Kidney epithelial cell (primary cell): ENCODE measurements around the gene HEMK1. TPM values are rescaled to one million over a fixed set of nuclear protein-coding genes. Genes with fewer than 3 reads are reported as not detected.

Source experiments
- DNase-seq: peaks from one replicate; pipeline ENCODE4 v3.0.0-alpha.2; 2010; ENCODE audit warnings: low read depth
- H3K27me3 ChIP-seq: 2 replicates; pipeline ENCODE4 v1.6.0; 2011; ENCODE audit warnings: low read length; ENCODE audit not compliant: control insufficient read depth, insufficient read depth
- H3K36me3 ChIP-seq: 2 replicates; pipeline ENCODE4 v1.5.1; 2011; ENCODE audit warnings: low read length; ENCODE audit not compliant: control insufficient read depth, insufficient read depth
- H3K4me3 ChIP-seq: 2 replicates; pipeline ENCODE4 v1.5.1; 2011; ENCODE audit warnings: low read depth, mild to moderate bottlenecking, control low read depth, low read length
- CTCF ChIP-seq: IDR thresholded peaks from 2 replicates; pipeline ENCODE4 v1.5.1; 2011; ENCODE audit warnings: mild to moderate bottlenecking, moderate library complexity, low read length, control low read depth, inconsistent platforms; ENCODE audit not compliant: insufficient read depth, poor library complexity, severe bottlenecking
- total RNA-seq: library from RNA; depleted of rRNA; stranded (reverse); fragments of >200 nt; gene quantifications from 2 replicates; pipeline ENCODE4 v1.2.3, GENCODE V29; 2015

The HEMK1 gene
- total RNA-seq, 1 donor from 2014 or later: 15.6 TPM

- no peak for TF ChIP-seq CTCF
- DNase-seq: no peak
Measured at GRCh38 chr3:50551054-50551659, 18.2 kb upstream of the HEMK1 start.

DNA sequence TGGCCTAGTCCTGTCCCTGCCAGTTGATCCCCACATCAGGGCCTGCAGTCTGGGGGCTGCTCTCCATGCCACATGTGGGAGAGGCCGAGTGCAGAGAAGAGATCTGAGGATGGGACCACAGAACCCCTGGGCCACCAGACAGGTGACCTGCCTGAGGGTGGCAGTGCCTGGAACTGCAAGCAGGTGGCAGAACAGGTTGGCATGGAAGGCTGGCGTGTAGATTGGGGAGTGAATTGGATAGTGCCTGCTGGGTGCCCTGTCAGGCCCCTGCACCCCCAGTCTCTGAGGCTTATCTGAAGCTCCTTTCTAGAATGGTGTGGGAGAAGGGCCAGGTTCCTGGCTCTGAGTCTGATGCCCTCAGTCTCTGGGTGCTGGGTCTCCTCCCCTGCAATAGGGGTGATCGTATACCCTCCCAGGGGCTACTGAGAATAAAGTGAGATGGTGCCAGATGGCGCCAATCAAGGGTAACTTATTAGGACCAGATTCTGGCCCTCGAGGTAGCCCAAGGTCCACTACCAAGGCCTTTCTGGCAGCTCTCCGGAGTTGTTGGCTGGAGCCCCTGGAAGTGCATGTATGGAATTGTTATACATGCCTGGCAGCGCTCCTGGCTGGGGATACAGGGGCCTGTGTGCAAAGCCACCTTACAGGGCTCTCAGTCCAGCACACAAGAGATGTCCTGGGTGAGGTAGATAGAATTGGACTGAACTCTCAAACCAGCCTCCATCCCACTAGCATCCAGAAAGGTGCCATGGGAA lies 17.5 kb upstream of the HEMK1 start:
- peaks cover 15% of the 10 kb centered on the region for H3K27me3 ChIP-seq
- H3K36me3 ChIP-seq: no peaks in the 10 kb centered on the region
- DNase-seq: no peak
- TF ChIP-seq CTCF: peak; percentile 7
- H3K4me3 ChIP-seq: no peak overlapping the region

More at GRCh38 chr3:50551054-50551659, 18.2 kb upstream of the HEMK1 start:
- no peak overlapping the region for H3K4me3 ChIP-seq
- H3K27me3 ChIP-seq: peaks cover 15% of the 10 kb centered on the region
- no peaks in the 10 kb centered on the region for H3K36me3 ChIP-seq

GRCh38 chr3:50552598-50552997 lies 16.7 kb upstream of the HEMK1 start:
- Histone ChIP-seq H3K27me3 (peaks cover 22% of the 10 kb centered on the region), H3K4me3 (no peak overlapping the region), H3K36me3 (no peaks in the 10 kb centered on the region)
- no peak for TF ChIP-seq CTCF
- no peak for DNase-seq

- DNase-seq: no peak
- Histone ChIP-seq H3K4me3 (no peak overlapping the region), H3K36me3 (no peaks in the 10 kb centered on the region), H3K27me3 (peaks cover 23% of the 10 kb centered on the region)
- TF ChIP-seq CTCF: no peak
Measured at GRCh38 chr3:50554553-50554952, 14.8 kb upstream of the HEMK1 start.

DNA sequence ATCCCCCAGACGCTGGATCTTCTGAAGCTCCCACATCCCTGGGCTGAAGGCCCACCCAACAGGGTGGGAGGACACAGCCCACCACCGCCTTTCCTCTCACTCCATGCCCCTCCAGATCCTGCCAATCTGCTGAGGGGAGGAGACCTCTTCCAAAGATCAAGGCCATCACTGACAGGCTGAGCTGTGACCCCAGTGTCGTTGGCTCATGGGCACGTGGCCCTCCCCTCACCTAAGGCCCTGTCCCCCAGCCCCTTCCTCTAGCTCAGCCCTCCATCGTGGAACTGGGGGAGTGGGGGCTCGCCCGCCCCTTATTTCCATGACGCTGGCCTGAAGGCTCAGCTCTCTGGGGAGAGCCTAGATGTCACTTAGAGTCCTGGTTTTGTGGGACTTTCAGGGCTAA lies 12.2 kb upstream of the HEMK1 start:
- peaks cover 23% of the 10 kb centered on the region for H3K27me3 ChIP-seq
- no peak overlapping the region for H3K4me3 ChIP-seq
- DNase-seq: no peak
- TF ChIP-seq CTCF: no peak
- H3K36me3 ChIP-seq: no peaks in the 10 kb centered on the region
